Measurements from ENCODE around the gene PRRT2.
A peak's percentile ranks its signal among the peaks of the same experiment; 100 is the strongest.

GRCh38 chr16:29811170-29811895 lies 660 bp upstream of the PRRT2 start:
- TF ChIP-seq CTCF (IDR thresholded peaks at IDR 0.05 in 2 of 3, conservative IDR thresholded peaks at IDR 0.05 in 1 of 3; ENCODE audit: control insufficient read depth in 2 of 3, extremely low read depth in 1 of 3, insufficient read depth in 1 of 3, low read depth in 3 of 3, low read length in 3 of 3): no peak
- TF ChIP-seq POLR2A (IDR thresholded peaks at IDR 0.05; ENCODE audit: low read depth, low read length): peak; percentile 85
- no peak for TF ChIP-seq ZSCAN29 (IDR thresholded peaks at IDR 0.05)
- TF ChIP-seq FOS (IDR thresholded peaks at IDR 0.05; ENCODE audit: borderline replicate concordance, extremely low read depth, insufficient read length): peak; percentile 5
- no peak for TF ChIP-seq SMC3 (IDR thresholded peaks at IDR 0.05; ENCODE audit: borderline replicate concordance, low read length)
- no peak for TF ChIP-seq E4F1 (IDR thresholded peaks at IDR 0.05; ENCODE audit: borderline replicate concordance, partially characterized antibody)
- no peak for TF ChIP-seq ZBTB33 (IDR thresholded peaks at IDR 0.05)
- no peak for TF ChIP-seq FOXK2 (IDR thresholded peaks at IDR 0.05)
- no peak for TF ChIP-seq GABPA (IDR thresholded peaks at IDR 0.05; ENCODE audit: low read depth)
- TF ChIP-seq FOXM1 (IDR thresholded peaks at IDR 0.05; ENCODE audit: low read depth, low read length): no peak

Data from GM12878 (cell line).